ENCODE measurements around the gene PDGFC. TPM values are rescaled to one million over a fixed set of nuclear protein-coding genes. Genes with fewer than 3 reads are reported as not detected.

The PDGFC gene
- total RNA-seq, 1 donor from 2014 or later = 0.64 TPM

DNA sequence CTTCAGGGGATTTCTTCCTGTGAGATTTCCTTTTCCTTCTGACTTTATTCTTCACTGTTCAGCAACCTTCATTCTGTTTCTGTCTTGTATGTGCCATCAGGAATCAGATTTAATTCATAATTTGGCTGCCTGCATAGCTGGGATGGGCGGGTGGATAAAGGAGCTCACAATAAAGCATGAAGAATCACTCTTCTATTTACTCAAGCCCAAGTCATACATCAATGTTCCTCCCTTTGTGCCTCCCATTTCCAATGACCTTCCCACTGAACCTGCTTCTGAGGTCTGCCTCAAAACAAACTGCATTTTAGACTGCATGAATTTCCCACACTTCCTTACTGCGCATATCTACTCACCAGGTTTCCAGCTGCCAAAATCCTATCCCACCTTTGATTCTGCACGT lies 14.0 kb downstream of the PDGFC start:
- Mint-ChIP-seq H3K27ac (ENCODE audit: unreplicated experiment) (no peak overlapping the region), H3K4me1 (ENCODE audit: low read depth, unreplicated experiment) (peaks cover 4% of the 10 kb centered on the region)

DNA sequence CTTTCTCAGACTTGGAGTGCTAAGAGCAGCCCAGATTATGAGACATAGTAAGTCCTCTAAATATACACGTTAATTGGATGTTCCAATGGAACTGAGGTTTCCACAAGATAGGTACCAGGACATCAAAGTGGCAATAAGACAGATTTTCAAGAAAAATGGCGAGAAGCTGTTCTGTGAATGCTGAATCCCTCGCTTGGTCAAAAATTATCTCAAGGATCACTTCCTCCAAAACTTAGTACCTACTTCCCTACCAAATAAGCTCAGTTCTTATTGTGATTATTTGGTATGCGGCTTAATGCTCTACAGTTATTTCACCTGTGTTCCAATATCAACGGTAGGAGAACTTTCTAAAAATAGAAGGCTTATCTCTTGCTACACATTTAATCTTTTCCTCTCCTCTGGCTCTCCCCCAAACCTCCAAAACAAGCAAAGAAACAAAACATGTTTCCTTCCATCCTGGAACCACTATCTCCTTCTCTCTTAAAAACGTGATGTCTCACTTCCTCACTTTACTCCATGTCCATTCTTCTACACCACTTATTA lies 14.7 kb downstream of the PDGFC start:
- no peaks in the 10 kb centered on the region for H3K27me3 Mint-ChIP-seq (ENCODE audit: unreplicated experiment)
- TF ChIP-seq, protein P1, sequence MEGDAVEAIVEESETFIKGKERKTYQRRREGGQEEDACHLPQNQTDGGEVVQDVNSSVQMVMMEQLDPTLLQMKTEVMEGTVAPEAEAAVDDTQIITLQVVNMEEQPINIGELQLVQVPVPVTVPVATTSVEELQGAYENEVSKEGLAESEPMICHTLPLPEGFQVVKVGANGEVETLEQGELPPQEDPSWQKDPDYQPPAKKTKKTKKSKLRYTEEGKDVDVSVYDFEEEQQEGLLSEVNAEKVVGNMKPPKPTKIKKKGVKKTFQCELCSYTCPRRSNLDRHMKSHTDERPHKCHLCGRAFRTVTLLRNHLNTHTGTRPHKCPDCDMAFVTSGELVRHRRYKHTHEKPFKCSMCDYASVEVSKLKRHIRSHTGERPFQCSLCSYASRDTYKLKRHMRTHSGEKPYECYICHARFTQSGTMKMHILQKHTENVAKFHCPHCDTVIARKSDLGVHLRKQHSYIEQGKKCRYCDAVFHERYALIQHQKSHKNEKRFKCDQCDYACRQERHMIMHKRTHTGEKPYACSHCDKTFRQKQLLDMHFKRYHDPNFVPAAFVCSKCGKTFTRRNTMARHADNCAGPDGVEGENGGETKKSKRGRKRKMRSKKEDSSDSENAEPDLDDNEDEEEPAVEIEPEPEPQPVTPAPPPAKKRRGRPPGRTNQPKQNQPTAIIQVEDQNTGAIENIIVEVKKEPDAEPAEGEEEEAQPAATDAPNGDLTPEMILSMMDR (IDR thresholded peaks at IDR 0.05; ENCODE audit: partially characterized antibody, unreplicated experiment) = no peak
- H3K4me3 Mint-ChIP-seq (ENCODE audit: unreplicated experiment) = no peak overlapping the region
- H3K36me3 Mint-ChIP-seq (ENCODE audit: unreplicated experiment) = no peaks in the 10 kb centered on the region
- DNase-seq = no peak
- H3K4me1 Mint-ChIP-seq (ENCODE audit: low read depth, unreplicated experiment) = peaks cover 4% of the 10 kb centered on the region
- peaks cover 1% of the 10 kb centered on the region for H3K9me3 Mint-ChIP-seq (ENCODE audit: unreplicated experiment)
- no peak overlapping the region for H3K27ac Mint-ChIP-seq (ENCODE audit: unreplicated experiment)

More for the DNA sequence above, 14.0 kb downstream of the PDGFC start:
- Mint-ChIP-seq H3K36me3 (ENCODE audit: unreplicated experiment) (no peaks in the 10 kb centered on the region), H3K4me3 (ENCODE audit: unreplicated experiment) (no peak overlapping the region), H3K9me3 (ENCODE audit: unreplicated experiment) (peaks cover 1% of the 10 kb centered on the region), H3K27me3 (ENCODE audit: unreplicated experiment) (no peaks in the 10 kb centered on the region)
- no peak for DNase-seq
- TF ChIP-seq, protein P1 (IDR thresholded peaks at IDR 0.05; ENCODE audit: partially characterized antibody, unreplicated experiment) = no peak

DNA sequence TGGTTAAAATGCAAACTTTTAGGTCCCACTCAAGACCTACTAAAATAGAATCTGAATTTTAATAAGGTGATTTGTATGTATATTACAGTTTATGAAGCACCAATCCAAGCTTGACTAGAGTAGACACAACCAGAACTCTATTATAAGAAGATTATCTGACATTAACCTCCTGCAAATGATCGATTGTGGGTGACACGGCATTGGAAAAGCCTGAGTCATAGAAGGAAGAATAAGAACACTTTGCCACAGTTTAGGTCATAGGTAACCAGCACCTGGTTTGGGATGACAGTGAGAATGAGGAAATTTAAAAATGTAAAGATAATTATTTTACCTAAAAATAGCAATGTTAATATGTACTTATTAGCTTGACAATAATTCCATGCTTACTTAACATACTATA lies 15.2 kb downstream of the PDGFC start:
- Mint-ChIP-seq H3K36me3 (ENCODE audit: unreplicated experiment) (no peaks in the 10 kb centered on the region), H3K4me1 (ENCODE audit: low read depth, unreplicated experiment) (peaks cover 4% of the 10 kb centered on the region), H3K9me3 (ENCODE audit: unreplicated experiment) (peaks cover 1% of the 10 kb centered on the region), H3K4me3 (ENCODE audit: unreplicated experiment) (no peak overlapping the region), H3K27me3 (ENCODE audit: unreplicated experiment) (no peaks in the 10 kb centered on the region), H3K27ac (ENCODE audit: unreplicated experiment) (no peak overlapping the region)
- TF ChIP-seq, protein P1 (IDR thresholded peaks at IDR 0.05; ENCODE audit: partially characterized antibody, unreplicated experiment) = no peak
- no peak for DNase-seq

DNA sequence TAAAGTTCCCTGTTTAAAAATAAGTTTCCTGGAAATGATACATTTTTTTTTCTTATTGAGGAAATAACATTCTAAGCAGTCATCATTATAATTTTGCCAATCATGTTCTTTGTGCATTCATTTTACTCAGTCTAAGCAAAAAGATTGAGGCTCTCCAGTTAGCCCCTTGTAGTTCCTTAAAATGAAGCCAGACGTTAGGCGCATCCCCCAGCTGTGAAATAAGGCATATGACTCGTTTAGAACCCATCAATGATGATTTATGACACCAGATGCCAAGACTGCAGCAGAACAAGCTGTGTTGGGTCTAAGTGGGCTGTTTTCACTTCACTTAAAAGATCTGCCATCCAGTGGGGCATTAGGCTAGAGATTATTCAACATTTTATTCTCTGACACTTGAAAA lies 17.0 kb downstream of the PDGFC start:
- H3K36me3 Mint-ChIP-seq (ENCODE audit: unreplicated experiment) = no peaks in the 10 kb centered on the region
- H3K9me3 Mint-ChIP-seq (ENCODE audit: unreplicated experiment) = peaks cover 1% of the 10 kb centered on the region
- H3K27me3 Mint-ChIP-seq (ENCODE audit: unreplicated experiment) = no peaks in the 10 kb centered on the region
- H3K27ac Mint-ChIP-seq (ENCODE audit: unreplicated experiment) = no peak overlapping the region
- TF ChIP-seq, protein P1 (IDR thresholded peaks at IDR 0.05; ENCODE audit: partially characterized antibody, unreplicated experiment) = no peak
- no peak for DNase-seq
- H3K4me1 Mint-ChIP-seq (ENCODE audit: low read depth, unreplicated experiment) = peaks cover 4% of the 10 kb centered on the region
- no peak overlapping the region for H3K4me3 Mint-ChIP-seq (ENCODE audit: unreplicated experiment)

DNA sequence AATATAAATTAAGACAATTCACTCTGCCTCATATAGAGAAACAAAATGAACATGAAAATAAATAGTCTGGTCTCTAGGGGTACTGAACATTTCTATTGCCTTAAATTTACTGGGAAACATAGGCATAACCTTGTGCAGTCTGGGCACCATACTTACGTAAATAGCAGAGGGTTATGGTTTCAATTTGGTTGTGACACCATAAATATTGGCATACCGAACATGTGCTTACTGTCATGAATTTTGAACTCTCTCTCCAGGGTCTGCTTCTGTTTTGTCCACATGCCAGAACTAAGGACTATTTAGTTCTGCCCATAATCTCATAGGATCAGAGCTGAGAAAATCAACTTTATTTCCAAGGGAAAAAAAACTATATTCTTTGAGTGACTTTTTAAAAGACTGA lies 17.6 kb downstream of the PDGFC start:
- H3K9me3 Mint-ChIP-seq (ENCODE audit: unreplicated experiment) = peaks cover 1% of the 10 kb centered on the region
- no peak overlapping the region for H3K27ac Mint-ChIP-seq (ENCODE audit: unreplicated experiment)
- H3K4me3 Mint-ChIP-seq (ENCODE audit: unreplicated experiment) = no peak overlapping the region

More for the DNA sequence above, 17.6 kb downstream of the PDGFC start:
- H3K4me1 Mint-ChIP-seq (ENCODE audit: low read depth, unreplicated experiment) = peaks cover 4% of the 10 kb centered on the region
- TF ChIP-seq, protein P1 (IDR thresholded peaks at IDR 0.05; ENCODE audit: partially characterized antibody, unreplicated experiment) = no peak
- no peaks in the 10 kb centered on the region for H3K36me3 Mint-ChIP-seq (ENCODE audit: unreplicated experiment)
- DNase-seq = no peak
- no peaks in the 10 kb centered on the region for H3K27me3 Mint-ChIP-seq (ENCODE audit: unreplicated experiment)

Measured in glutamatergic neuron (in vitro differentiated cells).